ENCODE data around the gene KCNG4.
"Not testable (repeated sequence)": the region's sequence is repeated elsewhere in the genome, so short reads cannot be mapped to it uniquely, and the experiment has no call there.

- TF ChIP-seq ZBTB20 (tag by site-specific recombination; IDR thresholded peaks at IDR 0.05); SETDB1 (IDR thresholded peaks at IDR 0.05; ENCODE audit: insufficient read length, low read length); ZNF37A (tag by site-specific recombination; IDR thresholded peaks at IDR 0.05); CTCF (tag by site-specific recombination; IDR thresholded peaks at IDR 0.05); ZNF274 (IDR thresholded peaks at IDR 0.05; ENCODE audit: low read length); ZNF274 (tag by site-specific recombination; IDR thresholded peaks at IDR 0.05; ENCODE audit: borderline replicate concordance): not testable (repeated sequence)
These were observed 35.3 kb downstream of the KCNG4 start for GRCh38 chr16:84204551-84204950.

Measured in HEK293 (cell line).